Caki2 (cell line): Measurements from ENCODE around the gene MSANTD3. TPM values are rescaled to one million over a fixed set of nuclear protein-coding genes. Genes with fewer than 3 reads are reported as not detected.
"Not testable (repeated sequence)": the region's sequence is repeated elsewhere in the genome, so short reads cannot be mapped to it uniquely, and the experiment has no call there.

Experiments
- DNase-seq: peaks from one replicate; pipeline ENCODE4 v3.0.0-alpha.2; 2015; ENCODE audit warnings: low read depth
- in situ Hi-C: cut with HindIII; loops from 2 replicates; pipeline ENCODE4 v1.10.0; 2016; ENCODE audit warnings: low sequenced_read_pairs, low pct_unique_long_range_greater_than_20kb, mixed read lengths
- total RNA-seq: library from RNA; depleted of rRNA; stranded (reverse); fragments of >200 nt; shearing (Covaris generic); gene quantifications from 2 replicates; pipeline ENCODE4 v1.2.3, GENCODE V29; 2014; ENCODE audit warnings: low replicate concordance

Gene MSANTD3
- total RNA-seq, 1 experiment from 2014 or later = 90.2 TPM

- no peak for DNase-seq
- in situ Hi-C loops = no loop called here
Observed at GRCh38 chr9:100426189-100426529, 784 bp upstream of the MSANTD3 start.

GRCh38 chr9:100427366-100428263, 672 bp downstream of the MSANTD3 start:
- peak; percentile 70 for DNase-seq
- in situ Hi-C loops = no loop called here

DNA sequence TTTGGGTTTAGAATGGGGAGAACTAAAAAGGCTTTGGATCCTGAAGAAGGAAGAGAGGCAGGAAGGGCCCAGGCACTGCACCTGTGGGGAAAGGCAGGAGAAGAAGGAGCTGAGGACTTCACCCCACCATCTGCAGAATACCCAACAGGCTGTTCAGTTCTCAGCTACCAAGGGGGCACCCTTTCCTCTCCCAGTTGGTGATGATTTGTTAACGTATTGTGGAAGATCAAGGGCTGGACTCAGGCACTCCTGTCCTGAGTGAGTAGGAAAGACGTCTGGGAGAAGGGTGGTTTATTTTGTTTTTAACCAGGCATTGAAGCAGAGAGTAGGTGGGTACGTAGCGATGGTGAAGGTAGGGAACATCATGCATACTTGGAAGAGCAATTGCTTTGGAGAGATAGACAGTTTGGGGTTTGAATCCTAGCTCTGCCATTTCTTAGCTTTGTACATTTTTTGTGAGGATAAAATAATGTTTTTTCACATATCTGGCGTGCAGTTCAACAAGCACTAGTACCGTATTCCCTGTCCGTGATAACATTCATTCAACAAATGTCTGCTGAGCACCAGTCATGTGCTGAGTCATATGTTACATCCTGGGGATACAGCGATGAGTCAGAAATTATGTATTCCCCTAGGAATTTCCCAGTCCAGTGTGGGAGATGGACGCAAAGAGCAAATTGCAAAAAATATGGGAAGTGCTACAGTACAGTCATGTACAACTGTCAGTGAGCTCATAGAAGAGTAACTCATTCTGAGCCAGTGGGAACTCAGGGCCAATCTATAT, 2.1 kb downstream of the MSANTD3 start:
- DNase-seq = peak; percentile 94
- in situ Hi-C loops = no loop called here

- no peak for DNase-seq
- in situ Hi-C loops = no loop called here
Observed at GRCh38 chr9:100430286-100430940, 3.5 kb downstream of the MSANTD3 start.

DNA sequence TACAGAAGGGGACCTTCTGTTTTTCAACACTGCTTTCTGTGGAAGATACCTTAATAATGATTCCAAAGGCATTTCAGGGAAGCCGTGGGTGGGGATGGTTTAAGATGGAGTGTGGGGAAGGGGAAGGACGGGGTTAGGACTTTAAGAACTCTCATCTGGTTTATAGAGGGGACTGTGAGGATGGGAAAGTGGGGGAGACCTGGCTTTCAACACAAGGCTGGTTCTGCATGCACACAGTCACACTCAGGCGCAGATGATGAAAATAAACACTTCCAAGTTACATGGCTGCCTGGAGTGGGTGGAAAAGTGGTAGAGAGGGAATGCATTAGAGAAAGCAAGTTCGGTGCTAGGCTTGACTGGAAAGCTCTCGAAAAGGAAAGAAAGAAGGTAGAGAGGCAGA, 4.9 kb downstream of the MSANTD3 start:
- DNase-seq = no peak
- in situ Hi-C loops = no loop called here

DNA sequence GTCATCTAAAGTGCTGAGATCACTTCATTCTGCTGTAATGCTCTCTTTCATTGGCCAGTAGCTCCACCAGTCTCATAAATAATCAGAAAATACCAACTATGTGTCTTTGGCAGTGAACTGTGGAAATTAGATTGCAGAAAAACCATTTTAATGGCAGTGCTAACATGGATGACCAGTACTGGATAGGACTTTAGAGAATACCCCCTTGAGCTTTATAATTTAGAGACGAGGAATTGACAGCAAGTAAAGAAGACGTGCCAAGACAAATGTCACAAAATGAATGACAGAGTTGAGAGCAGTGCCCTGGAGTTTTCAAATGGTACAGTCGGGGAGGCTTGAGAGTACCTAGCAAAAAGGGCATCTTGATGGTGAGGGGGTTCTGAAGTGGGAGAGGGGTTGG, 5.8 kb downstream of the MSANTD3 start:
- no peak for DNase-seq
- in situ Hi-C loops = no loop called here

DNA sequence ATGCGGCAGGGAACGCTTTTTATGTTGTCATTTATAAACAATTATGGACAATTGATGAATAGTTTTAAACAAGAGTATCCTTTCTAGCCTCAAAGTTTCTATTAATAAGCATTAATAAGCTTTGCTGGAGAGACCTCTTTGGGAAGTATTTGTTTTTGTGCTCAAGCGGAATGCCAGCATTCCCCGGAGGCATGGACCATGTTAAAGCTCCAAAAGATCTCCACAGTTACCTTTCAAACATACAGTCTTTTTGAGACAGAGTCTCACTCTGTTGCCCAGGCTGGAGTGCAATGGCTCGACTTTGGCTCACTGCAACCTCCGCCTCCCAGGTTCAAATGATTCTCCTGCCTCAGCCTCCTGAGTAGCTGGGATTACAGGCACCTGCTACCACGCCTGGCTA, 9.6 kb downstream of the MSANTD3 start:
- DNase-seq = no peak
- in situ Hi-C loops = no loop called here

- DNase-seq = peak; percentile 56
- in situ Hi-C loops = no loop called here
Observed at GRCh38 chr9:100437860-100438805, 11.2 kb downstream of the MSANTD3 start.

DNA sequence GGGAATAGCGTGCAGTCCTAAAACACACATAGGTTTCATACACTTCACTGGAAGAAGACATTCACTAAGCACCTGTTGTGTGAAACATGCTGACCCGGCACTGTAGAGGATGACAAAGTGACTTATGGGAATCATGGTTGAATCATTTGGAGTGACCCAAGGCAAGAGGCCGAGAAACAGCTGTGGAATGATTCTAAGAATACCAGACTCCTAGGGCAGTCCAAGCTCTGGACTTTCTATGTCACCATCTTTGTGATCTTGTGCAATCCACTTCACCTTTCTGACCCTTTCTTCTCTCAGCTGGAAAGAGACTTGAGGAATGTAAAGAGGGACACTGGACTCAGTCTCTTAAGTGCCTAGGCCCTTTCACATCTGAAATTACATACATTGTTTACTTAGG, 13.1 kb downstream of the MSANTD3 start:
- in situ Hi-C loops = no loop called here
- DNase-seq = peak; percentile 22

DNA sequence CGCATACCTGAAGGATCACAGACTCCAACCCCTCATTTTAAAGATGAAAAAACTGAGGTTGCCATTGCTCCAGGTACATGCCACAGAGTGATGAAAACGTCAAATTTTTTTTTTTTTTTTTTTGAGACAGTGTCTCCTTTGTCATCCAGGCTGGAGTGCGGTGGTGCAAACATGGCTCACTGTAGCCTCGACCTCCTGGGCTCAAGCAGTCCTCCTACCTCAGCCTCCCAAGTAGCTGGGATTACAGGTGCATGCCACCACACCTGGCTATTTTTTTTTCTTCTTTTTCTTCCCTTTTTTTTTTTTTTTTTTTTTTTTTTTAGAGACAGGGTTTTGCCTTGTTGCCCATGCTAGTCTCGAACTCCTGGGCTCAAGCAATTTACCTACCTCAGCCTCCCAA, 13.5 kb downstream of the MSANTD3 start:
- DNase-seq, in situ Hi-C loops: not testable (repeated sequence)

DNA sequence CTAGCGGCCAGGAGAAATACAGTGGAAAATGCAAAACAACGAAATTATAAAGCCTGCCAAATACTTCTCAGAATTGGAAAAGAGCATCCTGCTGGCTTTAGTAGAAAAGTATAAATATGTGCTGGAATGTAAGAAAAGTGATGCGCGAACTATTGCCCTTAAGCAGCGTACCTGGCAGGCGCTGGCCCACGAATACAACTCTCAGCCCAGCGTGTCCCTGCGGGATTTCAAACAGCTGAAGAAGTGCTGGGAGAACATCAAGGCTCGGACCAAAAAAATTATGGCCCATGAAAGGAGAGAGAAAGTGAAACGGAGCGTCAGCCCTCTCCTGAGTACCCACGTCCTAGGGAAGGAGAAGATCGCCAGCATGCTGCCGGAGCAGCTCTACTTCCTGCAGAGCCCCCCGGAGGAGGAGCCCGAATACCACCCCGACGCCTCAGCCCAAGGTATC, 15.0 kb downstream of the MSANTD3 start:
- no peak for DNase-seq
- in situ Hi-C loops = no loop called here

GRCh38 chr9:100443781-100444768, 17.1 kb downstream of the MSANTD3 start:
- in situ Hi-C loops = no loop called here

GRCh38 chr9:100445161-100445902, 18.4 kb downstream of the MSANTD3 start:
- DNase-seq = no peak
- in situ Hi-C loops = no loop called here

More at GRCh38 chr9:100443781-100444768, 17.1 kb downstream of the MSANTD3 start:
- no peak for DNase-seq

DNA sequence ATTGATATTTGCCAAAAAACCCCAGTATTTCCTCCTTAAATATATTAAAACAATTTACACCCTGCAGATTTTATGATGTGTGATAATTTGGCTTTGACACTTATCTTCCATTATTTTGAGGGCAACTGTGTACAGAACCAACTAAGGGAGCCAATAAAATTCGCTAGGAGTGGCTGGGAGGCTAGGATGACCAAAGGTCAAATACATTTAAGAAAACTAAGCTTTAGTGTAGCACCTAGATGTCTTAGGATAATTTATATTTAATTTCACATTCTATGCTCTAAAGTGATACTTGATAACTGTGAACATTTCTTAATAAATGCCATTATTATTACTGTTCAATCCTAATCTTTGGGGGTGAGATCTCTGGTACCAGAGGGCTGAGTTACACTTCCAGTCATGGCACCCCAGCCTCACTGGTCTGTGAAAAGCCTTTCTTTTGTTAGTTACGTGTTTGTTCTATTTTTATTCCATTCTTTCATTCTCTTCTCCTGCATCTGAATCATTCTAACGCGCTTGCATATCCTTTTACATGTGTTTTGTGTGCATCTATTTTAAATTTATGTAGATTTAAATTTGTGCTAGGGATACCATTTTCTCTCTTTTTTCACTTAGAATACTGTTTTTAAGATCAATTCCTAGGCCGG, 19.1 kb downstream of the MSANTD3 start:
- in situ Hi-C loops = no loop called here
- DNase-seq = no peak

GRCh38 chr9:100447041-100447440, 20.1 kb downstream of the MSANTD3 start:
- in situ Hi-C loops = no loop called here
- DNase-seq = no peak

DNA sequence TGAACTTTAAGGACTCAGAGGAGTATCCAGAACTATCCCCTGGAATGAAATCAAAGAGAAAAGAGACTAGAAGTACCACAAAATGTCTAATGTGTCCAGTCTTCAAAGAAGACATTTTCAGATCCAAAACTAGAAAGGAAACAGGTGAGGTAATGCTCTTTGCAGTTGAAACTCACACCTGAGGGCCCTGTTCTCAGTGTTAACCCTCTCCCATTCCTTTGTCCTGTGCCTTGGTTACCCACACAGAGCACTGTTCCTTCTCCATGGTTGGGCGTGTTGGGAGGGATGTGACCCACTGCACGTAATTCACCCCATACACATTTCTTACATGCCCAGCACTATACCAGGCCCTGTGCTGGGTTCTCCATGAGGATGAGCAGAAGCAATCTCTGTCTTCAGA, 21.3 kb downstream of the MSANTD3 start:
- no peak for DNase-seq
- in situ Hi-C loops = no loop called here
